Activated CD4-positive, alpha-beta T cell treated with anti-CD3 and anti-CD28 coated beads, Interleukin-2, amount 10 ng/mL, durations not matched to agents 24 days and 14 days (primary cell): ENCODE results near the gene MBD3L1. TPM values are rescaled to one million over a fixed set of nuclear protein-coding genes. Genes with fewer than 3 reads are reported as not detected.

ENCODE experiments used
- DNase-seq: peaks from one replicate; pipeline ENCODE4 v3.0.0; 2022
- H3K27ac Mint-ChIP-seq: one replicate; pipeline ENCODE4 v1.8.0; 2022; ENCODE audit warnings: mild to moderate bottlenecking, mixed read lengths
- H3K27me3 Mint-ChIP-seq: one replicate; pipeline ENCODE4 v1.8.0; 2022; ENCODE audit warnings: mixed read lengths
- H3K36me3 Mint-ChIP-seq: one replicate; pipeline ENCODE4 v1.8.0; 2022; ENCODE audit warnings: low read depth, mild to moderate bottlenecking, mixed read lengths
- H3K4me1 Mint-ChIP-seq: one replicate; pipeline ENCODE4 v1.8.0; 2021; ENCODE audit warnings: mixed read lengths
- H3K4me3 Mint-ChIP-seq: one replicate; pipeline ENCODE4 v1.8.0; 2022; ENCODE audit warnings: mild to moderate bottlenecking, moderate library complexity, mixed read lengths
- H3K9me3 Mint-ChIP-seq: one replicate; pipeline ENCODE4 v1.8.0; 2021; ENCODE audit warnings: mixed read lengths
- intact Hi-C: fragments of 100-400 bp; cut with micrococcal nuclease; formaldehyde crosslinking; loops from one replicate; pipeline ENCODE4 v1.15.1; 2023
- total RNA-seq: library from RNA; stranded (reverse); gene quantifications from 2 replicates; pipeline ENCODE4 v1.2.3, GENCODE V29; 2022

Gene MBD3L1
- total RNA-seq, 1 donor from 2014 or later, result not detected

- Mint-ChIP-seq H3K4me1 (peaks cover 12% of the 10 kb centered on the region), H3K27me3 (peaks cover 2% of the 10 kb centered on the region), H3K36me3 (no peaks in the 10 kb centered on the region), H3K4me3 (no peak overlapping the region), H3K27ac (no peak overlapping the region), H3K9me3 (peaks cover 4% of the 10 kb centered on the region)
- DNase-seq, result no peak
- intact Hi-C loops, result loop anchor here (10.0 kb wide), 2 partner anchors 831 to 1249 kb away; partner anchors contain the start of genes ELAVL1 and SHFL
Measured at GRCh38 chr19:8835877-8836276, 3.7 kb downstream of the MBD3L1 start.

- Mint-ChIP-seq H3K9me3 (no peaks in the 10 kb centered on the region), H3K4me3 (no peak overlapping the region), H3K27me3 (no peaks in the 10 kb centered on the region), H3K4me1 (no peaks in the 10 kb centered on the region), H3K36me3 (no peaks in the 10 kb centered on the region), H3K27ac (no peak overlapping the region)
- no peak for DNase-seq
- intact Hi-C loops, result no loop called here
Measured at GRCh38 chr19:8840708-8841107, 8.5 kb downstream of the MBD3L1 start.

GRCh38 chr19:8846819-8847218 is 14.6 kb downstream of the MBD3L1 start:
- intact Hi-C loops, result no loop called here
- Mint-ChIP-seq H3K27ac (no peak overlapping the region), H3K27me3 (no peaks in the 10 kb centered on the region), H3K4me3 (no peak overlapping the region), H3K9me3 (peaks cover 12% of the 10 kb centered on the region), H3K4me1 (no peaks in the 10 kb centered on the region), H3K36me3 (no peaks in the 10 kb centered on the region)
- no peak for DNase-seq

DNA sequence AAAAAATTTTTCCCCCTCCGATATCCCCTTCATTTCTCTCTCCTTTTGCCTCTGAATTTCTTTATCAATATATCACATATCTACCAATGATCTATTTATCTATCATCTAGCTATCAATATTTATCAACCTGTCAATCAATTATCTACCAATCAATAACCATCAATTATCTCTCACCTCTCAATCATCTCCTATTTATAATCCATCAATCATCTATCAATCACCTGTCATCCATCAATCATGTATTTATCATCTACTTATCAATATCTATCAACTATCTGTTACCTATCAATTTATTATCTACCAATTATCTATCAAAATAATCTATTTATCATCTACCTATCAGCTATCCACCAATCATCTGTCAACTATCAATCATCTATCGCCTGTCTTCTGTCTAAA is 17.1 kb downstream of the MBD3L1 start:
- intact Hi-C loops, result no loop called here
- Mint-ChIP-seq H3K4me3 (no peak overlapping the region), H3K27me3 (no peaks in the 10 kb centered on the region), H3K36me3 (no peaks in the 10 kb centered on the region), H3K9me3 (peaks cover 16% of the 10 kb centered on the region), H3K4me1 (no peaks in the 10 kb centered on the region), H3K27ac (no peak overlapping the region)
- DNase-seq, result no peak

- Mint-ChIP-seq H3K4me3 (no peak overlapping the region), H3K9me3 (peaks cover 16% of the 10 kb centered on the region), H3K27me3 (no peaks in the 10 kb centered on the region), H3K27ac (no peak overlapping the region), H3K36me3 (no peaks in the 10 kb centered on the region), H3K4me1 (no peaks in the 10 kb centered on the region)
- DNase-seq, result no peak
- intact Hi-C loops, result no loop called here
Measured at GRCh38 chr19:8850488-8850887, 18.3 kb downstream of the MBD3L1 start.

GRCh38 chr19:8858260-8858659 is 26.1 kb downstream of the MBD3L1 start:
- H3K27me3 Mint-ChIP-seq, result no peaks in the 10 kb centered on the region

GRCh38 chr19:8866344-8866743 is 34.2 kb downstream of the MBD3L1 start:
- no peaks in the 10 kb centered on the region for H3K4me1 Mint-ChIP-seq
- H3K27ac Mint-ChIP-seq, result no peak overlapping the region
- peaks cover 4% of the 10 kb centered on the region for H3K9me3 Mint-ChIP-seq
- intact Hi-C loops, result no loop called here
- H3K27me3 Mint-ChIP-seq, result no peaks in the 10 kb centered on the region
- H3K36me3 Mint-ChIP-seq, result no peaks in the 10 kb centered on the region
- no peak for DNase-seq
- no peak overlapping the region for H3K4me3 Mint-ChIP-seq

More at GRCh38 chr19:8858260-8858659, 26.1 kb downstream of the MBD3L1 start:
- intact Hi-C loops, result no loop called here
- Mint-ChIP-seq H3K27ac (no peak overlapping the region), H3K36me3 (no peaks in the 10 kb centered on the region), H3K4me3 (no peak overlapping the region), H3K9me3 (peaks cover 3% of the 10 kb centered on the region), H3K4me1 (no peaks in the 10 kb centered on the region)
- DNase-seq, result no peak

DNA sequence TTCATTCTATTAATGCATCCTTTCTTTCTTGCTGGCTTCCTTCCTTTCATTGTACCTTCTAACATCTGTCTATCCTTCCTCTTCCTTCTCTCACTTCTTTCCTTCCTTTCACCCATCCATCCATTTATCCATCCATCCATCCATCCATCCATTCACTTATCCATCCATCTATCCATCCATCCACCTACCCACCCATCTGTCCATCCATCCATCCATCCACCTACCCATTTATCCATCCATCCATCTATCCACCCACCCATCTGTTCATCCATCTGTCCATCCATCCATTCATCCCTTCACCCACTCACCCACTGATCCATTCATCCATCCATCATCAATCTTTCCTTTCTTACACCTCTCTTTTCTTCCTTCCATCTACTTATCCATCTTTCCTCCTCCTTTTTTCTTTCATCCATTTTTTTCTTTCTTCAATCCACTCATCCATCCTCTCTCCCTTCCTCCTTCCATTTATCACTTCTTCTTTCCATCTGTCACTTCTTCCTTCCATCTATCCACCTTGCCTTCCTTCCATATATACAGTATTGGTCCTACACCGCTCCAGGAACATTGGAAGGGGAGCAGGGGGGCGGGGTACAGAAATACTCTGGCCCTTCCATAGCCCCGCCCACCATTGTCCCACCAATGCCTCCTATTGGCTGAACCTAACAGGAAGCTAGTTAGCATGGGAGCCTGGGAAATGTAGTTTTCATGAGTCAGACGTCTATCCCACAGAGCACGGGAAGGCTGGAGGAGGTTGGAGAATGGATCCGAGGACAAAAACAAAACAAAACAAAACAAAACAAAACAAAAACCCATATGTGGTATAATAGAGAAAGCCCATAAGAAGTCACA is 45.9 kb downstream of the MBD3L1 start:
- Mint-ChIP-seq H3K4me1 (no peaks in the 10 kb centered on the region), H3K27me3 (no peaks in the 10 kb centered on the region), H3K27ac (no peak overlapping the region), H3K9me3 (peaks cover 16% of the 10 kb centered on the region), H3K36me3 (no peaks in the 10 kb centered on the region), H3K4me3 (no peak overlapping the region)
- intact Hi-C loops, result no loop called here
- no peak for DNase-seq

- Mint-ChIP-seq H3K9me3 (peaks cover 16% of the 10 kb centered on the region), H3K27ac (no peak overlapping the region), H3K4me3 (no peak overlapping the region), H3K36me3 (no peaks in the 10 kb centered on the region), H3K4me1 (no peaks in the 10 kb centered on the region), H3K27me3 (no peaks in the 10 kb centered on the region)
- DNase-seq, result no peak
- intact Hi-C loops, result no loop called here
Measured at GRCh38 chr19:8880868-8881488, 48.8 kb downstream of the MBD3L1 start.

DNA sequence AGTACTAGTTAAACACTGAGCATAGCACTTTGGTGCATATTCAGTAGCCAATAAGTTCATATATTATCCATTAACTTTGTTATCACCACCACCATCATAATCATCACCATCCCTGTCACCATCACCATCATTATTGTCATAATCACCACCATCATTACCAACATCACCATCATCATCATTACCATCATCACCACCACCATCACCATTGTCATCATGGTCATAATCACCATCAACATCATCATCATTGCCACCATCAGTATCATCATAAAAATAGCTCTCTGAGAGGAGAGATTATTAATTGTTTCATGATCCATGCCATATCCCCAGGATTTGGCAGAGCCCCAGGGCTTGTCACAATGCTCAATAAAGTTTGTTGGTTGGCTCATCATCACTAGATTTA is 49.3 kb downstream of the MBD3L1 start:
- no peaks in the 10 kb centered on the region for H3K27me3 Mint-ChIP-seq
- H3K27ac Mint-ChIP-seq, result no peak overlapping the region
- no peaks in the 10 kb centered on the region for H3K4me1 Mint-ChIP-seq
- intact Hi-C loops, result no loop called here
- DNase-seq, result no peak
- H3K4me3 Mint-ChIP-seq, result no peak overlapping the region
- peaks cover 16% of the 10 kb centered on the region for H3K9me3 Mint-ChIP-seq
- H3K36me3 Mint-ChIP-seq, result no peaks in the 10 kb centered on the region

DNA sequence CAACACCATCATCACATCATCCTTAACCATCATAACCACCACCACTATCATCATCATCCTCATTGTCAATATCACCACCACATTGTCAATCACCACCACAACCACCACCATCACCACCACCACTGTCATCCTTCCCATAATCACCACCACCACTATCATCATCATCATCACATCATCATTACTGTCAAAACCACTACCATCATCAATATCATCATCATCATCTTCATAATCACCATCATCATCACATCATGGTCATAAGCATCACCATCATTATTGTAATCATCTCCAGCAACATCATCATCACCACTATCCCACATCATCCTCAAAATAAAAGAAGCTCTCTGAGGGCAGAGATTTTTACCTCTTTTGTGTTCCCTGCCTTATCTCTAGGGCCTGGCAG is 52.2 kb downstream of the MBD3L1 start:
- intact Hi-C loops, result no loop called here
- Mint-ChIP-seq H3K4me3 (no peak overlapping the region), H3K36me3 (no peaks in the 10 kb centered on the region), H3K9me3 (no peaks in the 10 kb centered on the region), H3K4me1 (no peaks in the 10 kb centered on the region), H3K27me3 (no peaks in the 10 kb centered on the region), H3K27ac (no peak overlapping the region)
- no peak for DNase-seq

DNA sequence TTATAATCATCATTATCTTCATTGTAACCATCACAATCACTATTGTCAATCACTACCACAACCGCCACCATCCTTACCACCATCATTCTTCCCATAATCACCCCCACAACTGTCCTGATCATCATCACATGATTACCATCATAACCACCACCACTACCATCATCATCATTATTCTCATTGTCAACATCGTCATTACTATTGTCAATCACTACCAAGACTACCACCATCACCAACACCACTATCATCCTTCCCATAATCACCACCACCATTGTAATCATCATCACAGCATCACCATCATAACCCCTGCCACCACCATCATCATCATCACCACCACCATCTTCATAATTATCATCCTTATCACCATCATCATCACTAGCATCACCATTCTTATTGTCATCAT is 55.2 kb downstream of the MBD3L1 start:
- intact Hi-C loops, result no loop called here
- Mint-ChIP-seq H3K27ac (no peak overlapping the region), H3K27me3 (no peaks in the 10 kb centered on the region), H3K4me1 (no peaks in the 10 kb centered on the region), H3K9me3 (no peaks in the 10 kb centered on the region), H3K4me3 (no peak overlapping the region), H3K36me3 (no peaks in the 10 kb centered on the region)
- no peak for DNase-seq

DNA sequence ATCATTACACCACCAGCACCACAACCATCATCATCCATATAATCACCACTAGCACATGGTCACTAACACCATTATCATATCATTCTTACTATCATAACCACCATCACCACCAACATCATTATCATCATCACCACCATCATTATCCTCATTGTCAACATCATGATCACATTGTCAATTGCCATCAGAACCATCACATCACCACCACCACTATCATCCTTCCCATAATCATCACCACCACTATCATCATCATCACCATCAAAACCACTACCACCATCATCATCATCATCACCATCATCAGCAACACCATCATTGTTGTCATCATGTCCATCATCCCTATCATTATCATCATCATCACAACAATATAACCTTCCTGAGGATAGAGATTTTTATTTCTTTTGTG is 58.1 kb downstream of the MBD3L1 start:
- Mint-ChIP-seq H3K4me3 (no peak overlapping the region), H3K27ac (no peak overlapping the region), H3K9me3 (no peaks in the 10 kb centered on the region), H3K27me3 (no peaks in the 10 kb centered on the region), H3K36me3 (no peaks in the 10 kb centered on the region), H3K4me1 (no peaks in the 10 kb centered on the region)
- DNase-seq, result no peak
- intact Hi-C loops, result no loop called here
